HG03565 (cell line): Measurements from ENCODE around the gene NRL.
"Not testable (repeated sequence)": the region's sequence is repeated elsewhere in the genome, so short reads cannot be mapped to it uniquely, and the experiment has no call there.

Experiments
- ATAC-seq: cut with Tn5 transposase; IDR thresholded peaks from one replicate; pipeline ENCODE4 v1.9.1; 2021; ENCODE audit warnings: mild to moderate bottlenecking, moderate library complexity; ENCODE audit not compliant: unreplicated experiment

NRL gene

GRCh38 chr14:24054646-24055045 is 60.1 kb downstream of the NRL start:
- ATAC-seq: no peak

DNA sequence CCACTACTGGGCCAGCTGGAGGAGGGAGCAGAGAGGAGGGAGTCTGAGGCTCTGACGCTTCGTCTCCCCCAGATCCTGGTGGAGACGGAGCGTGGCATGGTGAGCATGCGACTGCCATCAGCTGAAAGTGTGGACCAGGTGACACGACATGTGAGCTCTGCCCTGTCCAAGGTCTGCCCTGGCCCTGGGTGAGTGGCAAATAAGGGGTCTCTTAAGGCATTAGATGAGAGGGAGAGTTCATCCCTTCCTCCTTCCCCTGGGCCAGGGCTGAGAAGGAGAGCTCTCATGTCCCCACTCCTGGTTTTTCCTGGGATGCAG is 60.5 kb downstream of the NRL start:
- no peak for ATAC-seq

GRCh38 chr14:24053548-24054323 is 61.0 kb downstream of the NRL start:
- ATAC-seq: no peak

GRCh38 chr14:24052656-24053547 is 61.8 kb downstream of the NRL start:
- ATAC-seq: no peak

- no peak for ATAC-seq
Measured at GRCh38 chr14:24051789-24052655, 62.7 kb downstream of the NRL start, which contains the start of gene CARMIL3. Gene CARMIL3, plus strand, starts transcription at chr14:24052009. Its CDS starts 145 bp downstream, at chr14:24052154.

- no peak for ATAC-seq
Measured at GRCh38 chr14:24051176-24051788, 63.5 kb downstream of the NRL start.

GRCh38 chr14:24050753-24051152 is 64.0 kb downstream of the NRL start:
- not testable (repeated sequence) for ATAC-seq

GRCh38 chr14:24049002-24049401 is 65.7 kb downstream of the NRL start:
- not testable (repeated sequence) for ATAC-seq

DNA sequence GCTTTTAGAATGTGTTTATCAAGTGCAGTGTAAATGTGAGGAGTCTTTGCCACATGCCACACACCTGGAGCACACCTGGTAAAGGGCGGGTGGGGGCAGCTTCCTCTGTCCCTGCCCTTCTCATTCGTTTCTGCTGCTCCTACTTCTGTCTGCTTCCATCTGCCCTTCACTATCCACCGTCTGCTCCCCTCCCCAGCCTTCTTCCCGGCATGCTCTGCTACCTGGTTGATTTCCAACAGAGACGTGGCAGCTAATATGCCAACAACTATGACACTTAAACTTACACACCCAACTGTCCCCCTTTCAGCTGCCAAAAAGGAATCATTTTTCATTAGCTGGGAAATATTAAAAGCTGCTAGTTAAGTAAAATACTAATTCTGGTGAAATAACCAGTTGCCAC is 72.0 kb downstream of the NRL start:
- no peak for ATAC-seq

GRCh38 chr14:24040692-24041091 is 74.1 kb downstream of the NRL start:
- ATAC-seq: no peak

DNA sequence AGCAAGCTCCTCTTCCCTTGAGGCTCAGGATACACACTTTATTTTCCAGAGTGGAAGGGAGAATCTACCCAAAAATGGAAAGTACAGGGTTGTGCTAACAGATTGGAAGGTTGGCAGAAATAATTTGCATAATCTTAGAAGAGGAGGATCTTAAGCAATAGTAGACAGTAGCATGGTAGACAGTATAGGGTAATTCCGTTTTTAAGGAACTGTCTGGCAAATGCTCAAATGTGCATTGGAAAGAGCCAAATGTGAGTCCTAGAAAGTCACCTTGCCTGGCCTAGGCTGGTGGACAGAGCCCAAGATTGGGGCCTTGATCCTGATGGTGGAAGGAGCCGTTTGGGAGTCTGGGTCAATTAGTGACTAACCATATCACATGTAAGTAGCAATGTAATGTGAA is 76.1 kb downstream of the NRL start:
- no peak for ATAC-seq

GRCh38 chr14:24037658-24038037 is 77.1 kb downstream of the NRL start:
- ATAC-seq: no peak

GRCh38 chr14:24036963-24037657 is 77.6 kb downstream of the NRL start:
- ATAC-seq: not testable (repeated sequence)

DNA sequence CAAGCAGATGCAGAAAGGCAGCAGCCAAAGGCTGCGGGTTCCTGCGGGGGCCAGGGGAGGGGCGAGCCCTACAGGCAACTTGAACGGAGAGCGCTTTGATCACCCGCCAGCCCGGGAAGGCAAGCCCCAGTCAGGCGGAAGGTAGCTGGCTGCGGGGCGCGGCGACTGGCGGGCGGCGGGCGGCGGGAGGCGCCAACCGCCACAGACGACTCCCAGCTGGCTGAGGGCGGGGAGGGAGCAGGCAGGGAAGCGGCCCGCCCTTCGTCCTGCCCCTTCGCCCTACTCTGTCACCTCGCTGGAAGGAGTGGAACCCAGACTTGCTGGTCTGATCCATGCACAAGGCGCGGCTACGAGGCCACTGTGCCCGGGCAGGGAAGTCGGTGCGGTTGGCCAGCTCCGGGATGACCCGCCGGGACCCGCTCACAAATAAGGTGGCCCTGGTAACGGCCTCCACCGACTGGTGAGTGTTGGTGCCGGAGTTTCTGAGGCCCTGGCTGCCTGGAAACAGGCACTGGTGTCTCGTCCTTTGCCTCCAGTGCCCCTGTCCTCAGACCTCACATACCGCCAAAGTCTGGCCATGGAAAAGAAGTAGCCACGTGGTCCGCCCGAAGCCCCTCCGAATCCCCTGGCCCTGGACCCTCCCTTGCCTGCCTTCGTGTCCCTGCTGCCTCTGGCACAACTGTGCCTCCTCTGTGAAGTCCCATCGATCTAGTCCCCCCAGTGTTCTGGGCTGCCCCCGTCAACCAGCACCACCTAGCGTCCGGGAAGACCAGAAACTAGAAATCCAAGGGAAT is 78.4 kb downstream of the NRL start:
- no peak for ATAC-seq

- not testable (repeated sequence) for ATAC-seq
Measured at GRCh38 chr14:24035769-24036168, 79.0 kb downstream of the NRL start.

GRCh38 chr14:24032727-24033418 is 81.9 kb downstream of the NRL start:
- no peak for ATAC-seq

DNA sequence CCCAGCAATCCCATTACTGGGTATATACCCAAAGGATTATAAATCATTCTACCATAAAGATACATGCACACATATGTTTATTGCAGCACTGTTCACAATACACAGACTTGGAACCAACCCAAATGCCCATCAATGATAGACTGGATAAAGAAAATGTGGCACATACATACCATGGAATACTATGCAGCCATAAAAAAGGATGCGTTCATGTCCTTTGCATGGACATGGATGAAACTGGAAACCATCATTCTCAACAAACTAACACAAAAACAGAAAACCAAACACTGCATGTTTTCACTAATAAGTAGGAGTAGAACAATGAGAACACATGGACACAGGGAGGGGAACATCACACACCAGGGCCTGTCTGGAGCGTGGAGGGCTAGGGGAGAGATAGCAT is 83.4 kb downstream of the NRL start:
- ATAC-seq: not testable (repeated sequence)

GRCh38 chr14:24029687-24030086 is 85.1 kb downstream of the NRL start:
- not testable (repeated sequence) for ATAC-seq
